GM18951 (cell line): Measurements from ENCODE around the gene SYT1.
"Not testable (repeated sequence)": the region's sequence is repeated elsewhere in the genome, so short reads cannot be mapped to it uniquely, and the experiment has no call there.

Experiments
- POLR2A ChIP-seq: IDR thresholded peaks from 4 replicates; pipeline ENCODE4 v1.6.1; 2011; ENCODE audit warnings: mild to moderate bottlenecking; ENCODE audit not compliant: insufficient read length, insufficient read depth; ENCODE audit errors: extremely low read depth
- in situ Hi-C: fragments of 300-500 bp; cut with MboI; formaldehyde crosslinking; loops from one replicate; pipeline ENCODE4 v1.12.0; 2022; ENCODE audit warnings: low sequenced_read_pairs, mixed read lengths, inconsistent platforms; ENCODE audit not compliant: unreplicated experiment

Gene SYT1

DNA sequence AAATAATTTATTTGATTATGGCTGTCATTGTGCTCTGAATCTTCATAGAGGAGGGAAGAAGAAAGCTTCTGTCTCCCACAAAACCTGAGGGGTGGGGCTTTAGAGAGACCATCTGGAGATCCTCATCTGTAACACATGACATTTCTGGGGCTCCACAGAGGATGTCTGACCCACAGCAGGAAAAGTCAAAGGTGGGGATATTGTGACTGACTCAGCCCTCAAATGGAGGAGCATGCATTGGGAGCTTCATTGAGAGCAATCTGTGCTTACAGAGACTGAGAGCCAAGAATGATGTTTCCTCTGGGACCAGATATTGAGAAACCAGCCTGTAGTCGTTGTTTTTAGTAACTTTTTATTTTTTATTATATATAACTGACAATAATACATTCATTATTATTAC is 158.7 kb downstream of the SYT1 start:
- no peak for TF ChIP-seq POLR2A
- in situ Hi-C loops: no loop called here

DNA sequence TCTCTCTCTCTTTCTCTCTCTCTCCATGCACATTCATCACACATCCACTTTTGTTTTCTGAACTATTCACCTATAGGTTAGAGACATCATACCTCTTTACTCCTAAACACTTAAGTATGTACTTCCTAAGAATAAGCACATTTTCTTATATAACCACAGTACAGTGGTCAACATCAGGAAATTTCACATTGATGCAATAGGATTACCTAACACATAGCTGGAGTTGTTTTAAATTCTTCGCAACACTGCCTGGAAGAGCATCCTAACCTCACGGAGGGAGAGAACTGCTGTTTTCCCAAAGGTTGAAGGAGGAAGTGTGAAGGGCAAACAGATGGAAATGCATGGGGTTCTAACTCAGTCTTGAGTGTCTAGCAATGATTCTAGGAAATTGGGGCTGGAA is 159.2 kb downstream of the SYT1 start:
- in situ Hi-C loops: no loop called here
- no peak for TF ChIP-seq POLR2A

DNA sequence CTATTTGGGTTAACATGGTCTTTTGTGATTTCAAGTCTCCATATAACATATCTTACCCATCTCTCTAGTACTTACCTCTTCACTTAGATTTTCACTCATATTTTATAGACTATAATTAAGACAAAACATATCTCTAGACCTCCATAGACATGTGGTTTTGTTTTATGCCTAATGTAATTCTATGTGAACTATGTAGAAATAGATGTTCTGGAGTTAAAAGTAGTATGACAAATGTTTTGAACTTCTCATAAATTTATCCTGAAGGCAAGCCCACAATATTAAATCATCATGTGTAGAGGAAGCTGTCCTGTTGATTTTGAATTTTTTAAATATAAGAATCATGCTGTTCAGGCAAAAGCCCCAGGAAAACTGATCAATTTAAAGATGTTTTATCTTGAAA is 169.2 kb downstream of the SYT1 start:
- no peak for TF ChIP-seq POLR2A
- in situ Hi-C loops: no loop called here

DNA sequence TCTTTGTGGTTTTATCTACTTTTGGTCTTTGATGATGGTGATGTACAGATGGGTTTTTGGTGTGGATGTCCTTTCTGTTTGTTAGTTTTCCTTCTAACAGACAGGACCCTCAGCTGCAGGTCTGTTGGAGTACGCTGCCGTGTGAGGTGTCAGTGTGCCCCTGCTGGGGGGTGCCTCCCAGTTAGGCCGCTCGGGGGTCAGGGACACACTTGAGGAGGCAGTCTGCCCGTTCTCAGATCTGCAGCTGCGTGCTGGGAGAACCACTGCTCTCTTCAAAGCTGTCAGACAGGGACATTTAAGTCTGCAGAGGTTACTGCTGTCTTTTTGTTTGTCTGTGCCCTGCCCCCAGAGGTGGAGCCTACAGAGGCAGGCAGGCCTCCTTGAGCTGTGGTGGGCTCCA is 180.2 kb downstream of the SYT1 start:
- in situ Hi-C loops: not testable (repeated sequence)

DNA sequence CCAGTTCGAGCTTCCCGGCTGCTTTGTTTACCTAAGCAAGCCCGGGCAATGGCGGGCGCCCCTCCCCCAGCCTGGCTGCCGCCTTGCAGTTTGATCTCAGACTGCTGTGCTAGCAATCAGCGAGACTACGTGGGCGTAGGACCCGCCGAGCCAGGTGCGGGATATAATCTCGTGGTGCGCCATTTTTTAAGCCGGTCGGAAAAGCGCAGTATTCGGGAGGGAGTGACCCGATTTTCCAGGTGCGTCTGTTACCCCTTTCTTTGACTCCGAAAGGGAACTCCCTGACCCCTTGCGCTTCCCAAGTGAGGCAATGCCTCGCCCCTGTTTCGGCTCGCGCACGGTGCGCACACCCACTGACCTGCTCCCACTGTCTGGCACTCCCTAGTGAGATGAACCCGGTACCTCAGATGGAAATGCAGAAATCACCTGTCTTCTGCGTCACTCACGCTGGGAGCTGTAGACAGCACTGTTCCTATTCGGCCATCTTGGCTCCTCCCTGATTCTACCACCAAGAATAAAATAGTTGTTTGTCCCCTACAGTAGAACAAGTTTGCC is 180.7 kb downstream of the SYT1 start:
- in situ Hi-C loops: not testable (repeated sequence)

DNA sequence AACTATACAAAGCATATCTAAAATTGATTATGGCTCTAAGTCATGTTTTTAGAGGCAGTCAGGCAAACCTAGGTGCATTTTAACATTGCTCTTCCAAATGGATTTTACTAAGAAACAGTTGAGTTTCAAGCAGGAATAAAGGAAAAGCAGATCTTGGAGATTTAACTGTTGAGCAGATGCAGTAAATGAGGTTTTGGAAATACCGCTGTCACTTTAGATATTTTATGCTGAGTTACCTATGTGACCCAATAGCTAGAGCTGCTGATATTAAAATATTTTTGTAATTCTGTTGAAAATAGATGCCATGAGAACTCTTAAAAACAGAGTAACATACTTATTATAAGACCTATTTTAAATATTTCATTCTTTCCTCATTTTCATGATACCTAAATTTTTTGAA is 181.4 kb downstream of the SYT1 start:
- in situ Hi-C loops: no loop called here
- TF ChIP-seq POLR2A: no peak

DNA sequence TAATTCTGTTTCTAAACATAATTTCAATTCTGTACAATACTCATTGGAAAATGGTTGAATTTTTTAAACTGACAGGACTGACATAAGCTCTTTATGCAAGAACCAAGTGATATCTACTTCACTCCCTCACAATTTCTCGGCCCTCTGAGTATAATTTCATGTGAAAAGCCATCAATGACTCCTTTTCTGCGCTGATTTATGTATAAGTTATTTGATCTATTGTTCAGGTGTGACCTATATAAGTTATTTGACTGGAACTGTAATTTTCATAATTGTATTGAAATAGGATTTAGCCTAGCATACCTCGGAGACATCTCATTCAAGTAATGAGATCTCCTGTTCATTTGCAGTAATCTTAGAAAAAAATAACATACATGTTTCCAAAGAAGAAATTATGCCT is 184.4 kb downstream of the SYT1 start:
- in situ Hi-C loops: no loop called here
- TF ChIP-seq POLR2A: no peak

DNA sequence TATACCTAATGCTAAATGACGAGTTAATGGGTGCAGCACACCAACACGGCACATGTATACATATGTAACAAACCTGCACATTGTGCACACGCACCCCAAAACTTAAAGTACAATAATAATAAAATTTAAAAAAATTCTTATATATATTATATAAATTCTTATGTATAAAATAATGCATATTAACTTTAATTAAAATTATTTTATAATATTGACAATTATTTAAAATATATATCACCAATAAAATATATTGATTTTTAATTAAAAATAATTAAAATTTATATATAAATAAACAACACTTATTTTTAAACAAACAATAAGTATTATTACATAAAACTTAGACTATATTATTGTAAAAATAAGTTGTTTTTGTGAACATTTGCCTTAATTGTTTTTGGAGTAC is 188.8 kb downstream of the SYT1 start:
- no peak for TF ChIP-seq POLR2A

DNA sequence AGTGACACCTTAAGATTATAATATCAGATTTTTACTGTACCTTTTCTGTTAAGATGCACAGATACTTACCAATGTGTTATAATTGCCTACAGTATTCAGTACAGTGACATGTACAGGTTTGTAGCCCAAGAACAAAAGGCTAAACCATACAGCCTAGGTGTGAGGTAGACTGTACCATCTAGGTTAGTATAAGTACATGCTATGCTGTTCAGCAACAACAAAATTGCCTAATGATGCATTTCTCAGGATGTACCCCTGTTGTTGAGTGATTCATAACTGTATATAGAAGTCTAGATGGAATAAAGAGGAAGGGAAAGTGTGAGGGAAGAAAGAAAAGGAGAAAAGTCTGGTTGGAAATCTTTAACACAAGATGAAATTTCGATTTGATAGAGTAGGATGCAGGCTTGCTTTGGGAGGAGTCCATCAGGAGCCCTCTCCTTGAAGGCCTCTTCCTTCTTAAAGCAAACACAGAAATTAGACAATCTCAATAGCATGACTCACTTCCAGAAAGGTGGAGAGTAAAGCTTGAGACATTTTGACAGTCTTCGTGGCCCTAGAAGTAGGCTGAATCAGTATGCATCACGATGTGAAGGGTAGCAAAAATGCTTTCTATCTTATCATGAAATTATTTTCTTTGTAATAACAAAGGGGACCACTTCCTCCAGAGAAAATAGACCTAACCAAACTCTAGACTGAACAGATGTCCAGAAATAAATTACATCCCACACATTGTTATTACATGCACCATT is 191.5 kb downstream of the SYT1 start:
- no peak for TF ChIP-seq POLR2A
- in situ Hi-C loops: no loop called here

More for the DNA sequence above, 188.8 kb downstream of the SYT1 start:
- in situ Hi-C loops: no loop called here

DNA sequence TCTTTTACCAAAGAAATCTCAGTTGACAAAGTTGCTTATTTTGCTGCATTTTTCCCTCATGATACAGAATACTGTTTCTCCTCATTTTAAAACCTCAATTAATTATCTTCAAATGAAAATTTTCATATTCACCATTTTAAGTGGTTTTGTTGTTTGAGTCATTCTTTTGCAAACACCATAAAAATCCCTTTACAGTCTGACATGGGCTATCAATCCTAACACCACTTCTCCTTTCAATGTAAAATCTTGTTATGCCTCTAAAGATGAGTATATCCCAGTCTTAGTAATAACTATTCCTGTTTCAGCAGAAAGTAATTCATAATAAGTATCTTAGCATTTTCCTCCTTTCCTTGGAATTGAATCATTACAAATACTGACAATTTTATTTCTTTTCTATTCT is 192.2 kb downstream of the SYT1 start:
- in situ Hi-C loops: no loop called here
- no peak for TF ChIP-seq POLR2A

DNA sequence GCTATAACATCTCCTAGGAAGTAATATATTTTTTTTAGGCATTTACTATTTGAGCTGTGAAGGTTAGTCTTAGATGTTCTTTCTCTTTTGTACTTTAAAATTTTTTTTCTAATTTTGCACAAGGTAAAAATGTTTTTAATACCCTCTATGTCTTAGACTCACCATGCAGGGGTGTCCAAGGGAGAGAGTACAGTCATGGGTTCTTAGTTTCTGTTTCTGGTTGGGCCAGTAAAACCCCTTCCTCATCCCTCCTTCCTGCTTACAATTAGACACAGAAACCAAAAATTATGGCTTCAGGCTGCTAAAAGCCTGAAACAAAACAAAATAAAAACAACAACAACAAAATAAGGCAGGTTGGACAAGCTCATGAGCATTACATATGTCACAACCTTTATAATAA is 193.0 kb downstream of the SYT1 start:
- TF ChIP-seq POLR2A: no peak
- in situ Hi-C loops: no loop called here

DNA sequence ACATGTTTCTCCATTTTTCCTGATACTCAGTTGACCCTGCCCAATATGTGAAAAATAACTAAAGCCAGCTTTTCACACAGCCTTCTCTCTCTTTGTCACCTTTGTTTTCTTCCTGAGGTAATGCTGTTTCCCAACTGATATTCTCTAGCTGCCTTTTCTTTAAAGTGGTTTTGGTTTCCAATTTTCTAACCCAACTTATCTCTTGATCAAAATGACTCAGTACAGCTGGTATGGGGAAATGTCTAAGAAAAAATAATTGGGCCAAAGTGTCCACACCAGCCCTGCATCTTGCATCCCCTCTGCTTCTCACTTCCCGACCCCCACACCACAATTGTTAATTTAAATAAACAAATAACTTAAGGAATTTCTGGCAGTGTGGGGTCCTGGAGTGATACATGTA is 193.8 kb downstream of the SYT1 start:
- in situ Hi-C loops: no loop called here
- TF ChIP-seq POLR2A: no peak

DNA sequence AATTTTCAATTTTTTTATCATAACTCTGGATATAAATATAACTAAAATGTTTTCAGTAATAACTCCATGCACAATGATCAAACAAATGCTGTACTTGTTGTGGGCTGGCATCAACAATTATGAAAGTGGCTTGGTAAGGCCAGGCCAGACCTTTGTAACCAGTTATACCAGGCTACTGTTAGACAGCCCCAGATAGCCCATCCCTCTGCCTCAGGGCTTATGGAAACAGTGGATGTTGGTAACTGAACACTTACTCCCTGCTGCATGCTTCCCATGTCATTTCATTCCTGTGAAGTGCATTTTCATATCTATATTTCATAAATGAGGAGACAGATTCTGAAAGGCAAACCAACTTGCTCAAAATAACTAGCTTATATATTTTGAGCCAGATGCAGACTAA is 195.0 kb downstream of the SYT1 start:
- TF ChIP-seq POLR2A: no peak
- in situ Hi-C loops: no loop called here

DNA sequence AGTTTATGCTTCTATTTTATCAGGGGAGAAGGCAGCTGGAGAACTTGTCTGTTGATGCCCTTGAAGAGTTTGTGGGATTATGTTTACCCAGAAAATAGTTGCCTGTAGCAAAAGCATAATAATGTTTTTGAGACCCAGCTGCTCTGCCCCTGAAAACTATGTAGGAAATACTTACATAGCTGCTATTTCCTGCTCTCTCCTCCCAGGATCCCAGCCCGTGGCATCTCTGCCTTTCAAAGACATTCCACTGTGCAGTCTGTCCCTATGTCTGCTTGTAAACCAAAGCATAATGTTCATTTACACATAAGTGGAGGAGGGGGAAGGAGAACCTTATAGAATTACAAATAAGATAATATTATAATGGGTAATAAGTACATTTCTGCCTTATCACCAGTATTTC is 198.7 kb downstream of the SYT1 start:
- in situ Hi-C loops: no loop called here

DNA sequence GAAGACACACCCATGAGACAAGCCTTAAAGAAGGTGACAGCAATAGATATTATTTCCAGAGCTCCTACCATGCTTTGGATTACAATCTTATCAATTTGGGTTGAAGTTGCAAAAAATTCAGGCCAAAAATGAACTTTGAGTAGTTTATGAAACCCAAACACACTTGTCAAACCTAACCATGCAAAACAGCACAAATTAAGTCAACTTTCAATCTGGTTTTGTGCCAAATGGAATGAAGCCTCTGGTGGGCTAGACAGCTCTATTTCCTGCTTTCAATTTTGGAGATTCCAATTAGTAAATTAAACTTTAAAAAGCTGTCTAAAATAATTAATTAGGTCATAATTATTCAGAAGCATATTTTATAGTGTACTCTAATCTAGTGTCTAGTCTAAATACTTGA is 203.4 kb downstream of the SYT1 start:
- no peak for TF ChIP-seq POLR2A
- in situ Hi-C loops: no loop called here

More for the DNA sequence above, 198.7 kb downstream of the SYT1 start:
- no peak for TF ChIP-seq POLR2A

DNA sequence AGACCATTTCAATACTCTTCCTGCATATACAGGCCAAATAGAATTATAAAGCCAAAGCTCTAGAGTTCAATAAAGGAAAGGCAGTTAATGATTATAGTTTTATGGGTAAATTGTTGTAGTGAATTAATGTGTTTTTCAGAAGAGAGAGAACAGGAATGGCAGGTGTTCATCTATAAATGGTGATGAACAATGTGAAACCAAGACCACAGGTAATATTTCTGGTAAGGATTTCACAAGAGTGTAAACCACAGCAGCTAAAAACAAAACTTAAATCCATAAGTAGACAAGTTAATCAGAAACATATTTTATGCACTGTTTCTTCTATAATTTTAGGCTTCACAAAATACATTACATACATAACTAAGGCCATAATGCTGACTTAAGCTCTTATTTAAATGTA is 204.4 kb downstream of the SYT1 start:
- in situ Hi-C loops: no loop called here
- TF ChIP-seq POLR2A: no peak
